IMR-90 (cell line): Measurements from ENCODE around the gene LMTK2. TPM values are rescaled to one million over a fixed set of nuclear protein-coding genes. Genes with fewer than 3 reads are reported as not detected.

Experiments
- ATAC-seq: fragments of 200-7000 bp; cut with Tn5 transposase; 2 replicates; pipeline ENCODE4 v1.9.1; 2020; ENCODE audit warnings: low read depth, mild to moderate bottlenecking, moderate library complexity
- BruUV-seq: library from RNA; stranded (reverse); fragments of 400-500 nt; replicated peaks from 2 replicates; lab custom pipeline; 2021; lab: Mats Ljungman, UMichigan
- CTCF ChIA-PET: fragments of 300-600 bp; formaldehyde crosslinking; extraction: SDS; loops from one replicate; lab custom pipeline; 2021; ENCODE audit warnings: antibody characterized with exemption; lab: Yijun Ruan, JAX
- POLR2A ChIA-PET: fragments of 300-600 bp; sonication (Branson Sonifier 250); formaldehyde crosslinking; loops from one replicate; lab custom pipeline; 2022; ENCODE audit warnings: antibody characterized with exemption; ENCODE audit not compliant: unreplicated experiment; lab: Charles Lee
- DNase-seq: peaks from one replicate; pipeline ENCODE4 v3.0.0; 2013
- H2AFZ ChIP-seq: replicated peaks from 2 replicates; pipeline ENCODE3; 2013; ENCODE audit warnings: low read length, mild to moderate bottlenecking; ENCODE audit not compliant: poor library complexity
- H2AK5ac ChIP-seq: 2 replicates; pipeline ENCODE4 v1.6.1; 2013; ENCODE audit warnings: low read depth, low read length, inconsistent platforms
- H2AK9ac ChIP-seq: replicated peaks from 2 replicates; pipeline ENCODE3; 2013; ENCODE audit warnings: mild to moderate bottlenecking, low read depth, low read length, moderate library complexity; ENCODE audit not compliant: poor library complexity
- H2BK120ac ChIP-seq: 2 replicates; pipeline ENCODE4 v1.6.1; 2013; ENCODE audit warnings: low read depth, low read length, inconsistent platforms
- H2BK15ac ChIP-seq: 3 replicates; pipeline ENCODE4 v1.6.1; 2013; ENCODE audit warnings: low read depth, low read length, inconsistent platforms
- H2BK20ac ChIP-seq: 2 replicates; pipeline ENCODE4 v1.6.1; 2013; ENCODE audit warnings: low read depth, mild to moderate bottlenecking, inconsistent platforms, low read length, moderate library complexity
- H2BK5ac ChIP-seq: 2 replicates; pipeline ENCODE4 v1.6.1; 2013; ENCODE audit warnings: mild to moderate bottlenecking, low read depth, low read length, inconsistent platforms; ENCODE audit not compliant: poor library complexity, severe bottlenecking
- H3K14ac ChIP-seq: replicated peaks from 2 replicates; pipeline ENCODE4 v1.6.1; 2013; ENCODE audit warnings: low read depth, low read length, inconsistent platforms
- H3K18ac ChIP-seq: 2 replicates; pipeline ENCODE4 v1.6.1; 2013; ENCODE audit warnings: low read depth, low read length, control low read depth
- H3K23ac ChIP-seq: 2 replicates; pipeline ENCODE4 v1.6.1; 2013; ENCODE audit warnings: low read depth, low read length, inconsistent platforms
- H3K27ac ChIP-seq: 2 replicates; pipeline ENCODE4 v1.5.1; 2013; ENCODE audit warnings: mild to moderate bottlenecking, control low read depth, low read length; ENCODE audit not compliant: insufficient read depth
- H3K27me3 ChIP-seq: 2 replicates; pipeline ENCODE4 v1.6.1; 2013; ENCODE audit warnings: low read length; ENCODE audit not compliant: control insufficient read depth, insufficient read depth
- H3K36me3 ChIP-seq: 2 replicates; pipeline ENCODE4 v1.6.1; 2013; ENCODE audit warnings: low read length, mixed read lengths; ENCODE audit not compliant: control insufficient read depth, insufficient read depth
- H3K4ac ChIP-seq: 2 replicates; pipeline ENCODE4 v1.6.1; 2013; ENCODE audit warnings: low read depth, low read length, inconsistent platforms
- H3K4me1 ChIP-seq: 2 replicates; pipeline ENCODE4 v1.6.1; 2013; ENCODE audit warnings: low read length, mixed read lengths; ENCODE audit not compliant: control insufficient read depth, insufficient read depth
- H3K4me2 ChIP-seq: 2 replicates; pipeline ENCODE4 v1.6.1; 2013; ENCODE audit warnings: low read depth, mild to moderate bottlenecking, control low read depth, low read length, moderate library complexity
- H3K4me3 ChIP-seq: 2 replicates; pipeline ENCODE4 v1.5.1; 2013; ENCODE audit warnings: low read depth, mild to moderate bottlenecking, control low read depth, low read length, moderate library complexity; ENCODE audit not compliant: insufficient read depth
- H3K56ac ChIP-seq: 2 replicates; pipeline ENCODE4 v1.6.1; 2013; ENCODE audit warnings: low read length, inconsistent platforms; ENCODE audit not compliant: insufficient read depth; ENCODE audit errors: extremely low read depth
- H3K79me1 ChIP-seq, 2 experiments: 2 replicates each; pipeline ENCODE4 v1.6.1; 2013; ENCODE audit warnings: low read length in 2 of 2, inconsistent platforms in 1 of 2, low read depth in 1 of 2
- H3K9ac ChIP-seq: 2 replicates; pipeline ENCODE4 v1.6.1; 2013; ENCODE audit warnings: low read depth, low read length, control low read depth
- H3K9me1 ChIP-seq: 2 replicates; pipeline ENCODE4 v1.6.1; 2013; ENCODE audit warnings: low read length, inconsistent platforms; ENCODE audit not compliant: insufficient read depth
- H3K9me3 ChIP-seq: 2 replicates; pipeline ENCODE4 v1.6.1; 2013; ENCODE audit warnings: low read length; ENCODE audit not compliant: control insufficient read depth, insufficient read depth
- H4K20me1 ChIP-seq: 2 replicates; pipeline ENCODE4 v1.6.1; 2013; ENCODE audit warnings: low read length, inconsistent platforms; ENCODE audit not compliant: insufficient read depth
- H4K5ac ChIP-seq: 2 replicates; pipeline ENCODE4 v1.6.1; 2013; ENCODE audit warnings: mild to moderate bottlenecking, low read depth, low read length, control low read depth
- H4K8ac ChIP-seq, 2 experiments: 2 replicates each; pipeline ENCODE4 v1.6.1; 2013; ENCODE audit warnings: low read depth in 2 of 2, low read length in 2 of 2, control low read depth in 1 of 2, inconsistent platforms in 1 of 2
- H4K91ac ChIP-seq: 2 replicates; pipeline ENCODE4 v1.6.1; 2013; ENCODE audit warnings: low read depth, low read length, inconsistent platforms; ENCODE audit not compliant: insufficient read depth
- NFE2L2 ChIP-seq: fragments of 150-350 bp; IDR thresholded peaks from 2 replicates; pipeline ENCODE4 v1.6.1; 2016; ENCODE audit warnings: low read depth, mild to moderate bottlenecking, low read length
- WGBS, 2 experiments: methylation state at CpG; one replicate each; pipeline versions ENCODE4 v1.1.5 to v1.1.7; 2013; ENCODE audit warnings: missing lambda C conversion rate in 2 of 2; ENCODE audit not compliant: insufficient read length in 1 of 2; ENCODE audit errors: extremely low coverage in 2 of 2; 5-methylcytosine and 5-hydroxymethylcytosine counted together
- dilution Hi-C: fragments of 300-500 bp; cut with HindIII; formaldehyde crosslinking; loops from one replicate; pipeline ENCODE4 v1.14.3; 2018; ENCODE audit warnings: low sequenced_read_pairs; ENCODE audit not compliant: unreplicated experiment
- in situ Hi-C: fragments of 300-500 bp; cut with MboI; formaldehyde crosslinking; loops from 3 replicates; pipeline ENCODE4 v1.14.3; 2019; ENCODE audit warnings: low sequenced_read_pairs, inconsistent platforms, mixed read lengths
- intact Hi-C: fragments of 100-400 bp; cut with micrococcal nuclease; formaldehyde crosslinking; loops from 2 replicates; pipeline ENCODE4 v1.10.0; 2022
- polyA plus RNA-seq, 3 experiments: library from polyadenylated mRNA; depleted of rRNA; stranded (reverse); fragments of >200 nt; gene quantifications; 2 replicates each; pipeline ENCODE4 v1.2.3, GENCODE V29; 2012; ENCODE audit warnings: low replicate concordance in 1 of 3
- total RNA-seq: library from RNA; depleted of rRNA; stranded (reverse); fragments of >200 nt; gene quantifications from 2 replicates; pipeline ENCODE4 v1.2.3, GENCODE V29; 2012

Gene LMTK2
- total and polyA plus RNA-seq, 2 of the 4 experiments (the other 2 are of a cell fraction), result 4.4 to 5.0 TPM

DNA sequence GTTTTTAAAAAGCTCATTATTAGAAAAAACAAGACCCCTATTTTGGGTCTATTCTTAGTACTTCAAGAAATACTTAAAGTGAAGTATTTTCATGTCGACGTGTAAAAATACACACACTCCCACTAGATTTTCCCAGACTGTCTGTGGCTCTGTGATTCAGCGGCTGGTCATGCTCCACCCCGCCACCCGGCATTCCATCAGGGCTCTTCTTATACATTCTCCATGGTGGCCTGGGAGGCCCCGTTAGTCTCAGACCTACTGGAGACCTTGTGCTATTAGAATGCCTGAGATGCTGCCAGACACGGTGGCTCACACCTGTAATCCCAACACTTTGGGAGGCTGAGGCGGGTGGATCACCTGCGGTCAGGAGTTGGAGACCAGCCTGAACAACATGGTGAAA, 132.3 kb downstream of the LMTK2 start:
- H2BK20ac ChIP-seq, result no peak overlapping the region
- 96% methylated on average over 5 of the region's 9 CpGs; no CpG with 5 or more reads in 1 of the 2 experiments for WGBS, 2 experiments
- no peaks in the 10 kb centered on the region for H3K79me1 ChIP-seq
- H3K18ac ChIP-seq, result no peak overlapping the region
- ChIA-PET CTCF (no interaction called here), POLR2A (no interaction called here)
- in situ Hi-C loops, result loop anchor here (10.0 kb wide), 1 partner anchor 214 kb away; no protein-coding TSS in a partner anchor
- intact Hi-C loops, result no loop called here
- H2AK9ac ChIP-seq, result no peak overlapping the region
- TF ChIP-seq NFE2L2, result no peak
- H4K5ac ChIP-seq, result no peak overlapping the region
- no peak overlapping the region for H3K27ac ChIP-seq
- no peak overlapping the region for H2BK120ac ChIP-seq
- H4K91ac ChIP-seq, result no peak overlapping the region
- H4K8ac ChIP-seq, result no peak overlapping the region
- no peaks in the 10 kb centered on the region for H3K9me3 ChIP-seq
- H3K27me3 ChIP-seq, result no peaks in the 10 kb centered on the region
- no peak for ATAC-seq
- BruUV-seq, result no TSS peak
- no peak overlapping the region for H2BK15ac ChIP-seq
- H3K14ac ChIP-seq, result no peak overlapping the region
- H3K9ac ChIP-seq, result no peak overlapping the region
- H2BK5ac ChIP-seq, result no peak overlapping the region
- H3K4me2 ChIP-seq, result no peak overlapping the region
- no peak overlapping the region for H2AK5ac ChIP-seq
- H3K56ac ChIP-seq, result no peak overlapping the region
- peaks cover 4% of the 10 kb centered on the region; the same call in 1 of the 2 replicates for H3K9me1 ChIP-seq
- dilution Hi-C loops, result no loop called here
- no peak overlapping the region for H3K23ac ChIP-seq
- no peak overlapping the region for H2AFZ ChIP-seq
- H3K36me3 ChIP-seq, result peaks cover 24% of the 10 kb centered on the region
- no peak overlapping the region for H3K4me3 ChIP-seq
- H3K4ac ChIP-seq, result no peak overlapping the region
- no peaks in the 10 kb centered on the region for H4K20me1 ChIP-seq
- DNase-seq, result peak; percentile 33
- H3K4me1 ChIP-seq, result no peaks in the 10 kb centered on the region
